GM18858 (cell line): Measurements from ENCODE around the gene BRD9.

Experiments
- ATAC-seq: cut with Tn5 transposase; IDR thresholded peaks from one replicate; pipeline ENCODE4 v1.9.1; 2021; ENCODE audit not compliant: unreplicated experiment

BRD9 gene

GRCh38 chr5:905139-905642, 12.6 kb upstream of the BRD9 start:
- ATAC-seq: no peak

GRCh38 chr5:903756-904096, 11.1 kb upstream of the BRD9 start:
- ATAC-seq: no peak

GRCh38 chr5:902129-902916, 9.7 kb upstream of the BRD9 start:
- ATAC-seq: no peak

- no peak for ATAC-seq
These were observed 8.2 kb upstream of the BRD9 start for GRCh38 chr5:900781-901180.

GRCh38 chr5:893711-894110, 1.1 kb upstream of the BRD9 start:
- no peak for ATAC-seq

- no peak for ATAC-seq
These were observed 521 bp upstream of the BRD9 start for GRCh38 chr5:893137-893506.

GRCh38 chr5:891837-892393, 686 bp downstream of the BRD9 start:
- no peak for ATAC-seq

GRCh38 chr5:891117-891836, 1.3 kb downstream of the BRD9 start:
- no peak for ATAC-seq

GRCh38 chr5:889075-889710, 3.4 kb downstream of the BRD9 start:
- no peak for ATAC-seq

GRCh38 chr5:888638-889035, 4.0 kb downstream of the BRD9 start:
- no peak for ATAC-seq

GRCh38 chr5:887947-888637, 4.5 kb downstream of the BRD9 start:
- ATAC-seq: no peak

- no peak for ATAC-seq
These were observed 5.8 kb downstream of the BRD9 start for GRCh38 chr5:886716-887325.

GRCh38 chr5:886036-886435, 6.6 kb downstream of the BRD9 start:
- ATAC-seq: no peak

- no peak for ATAC-seq
These were observed 7.1 kb downstream of the BRD9 start for GRCh38 chr5:885529-885928.

- ATAC-seq: no peak
These were observed 7.5 kb downstream of the BRD9 start for GRCh38 chr5:885127-885442.

GRCh38 chr5:884345-885126, 8.1 kb downstream of the BRD9 start:
- no peak for ATAC-seq

GRCh38 chr5:883475-884181, 9.0 kb downstream of the BRD9 start:
- no peak for ATAC-seq

GRCh38 chr5:882253-883183, 10.1 kb downstream of the BRD9 start:
- no peak for ATAC-seq
